ENCODE results near the gene QSER1.

DNA sequence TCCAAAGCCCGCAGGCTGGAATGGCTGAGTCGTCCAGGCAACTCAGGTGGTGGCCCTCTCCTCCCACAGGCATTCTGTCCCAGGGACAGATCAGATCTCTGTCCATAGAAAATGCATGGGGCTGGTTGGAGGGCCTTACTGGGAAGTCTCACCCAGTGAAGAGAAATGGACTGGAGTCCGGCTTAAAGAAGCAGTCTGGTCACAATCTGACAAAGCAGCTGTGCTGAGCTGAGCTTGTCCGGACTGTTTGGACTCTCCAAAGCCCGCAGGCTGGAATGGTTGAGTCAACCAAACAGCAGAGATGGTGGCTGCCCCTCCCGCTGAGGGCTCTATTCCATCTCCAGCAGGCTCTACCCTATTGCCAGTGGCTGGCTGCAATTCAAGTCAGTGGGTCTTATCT lies 108.7 kb downstream of the QSER1 start:
- TF ChIP-seq EZH2 (IDR thresholded peaks at IDR 0.05; ENCODE audit: low read length, missing control alignments): no peak
- TF ChIP-seq, protein P1, sequence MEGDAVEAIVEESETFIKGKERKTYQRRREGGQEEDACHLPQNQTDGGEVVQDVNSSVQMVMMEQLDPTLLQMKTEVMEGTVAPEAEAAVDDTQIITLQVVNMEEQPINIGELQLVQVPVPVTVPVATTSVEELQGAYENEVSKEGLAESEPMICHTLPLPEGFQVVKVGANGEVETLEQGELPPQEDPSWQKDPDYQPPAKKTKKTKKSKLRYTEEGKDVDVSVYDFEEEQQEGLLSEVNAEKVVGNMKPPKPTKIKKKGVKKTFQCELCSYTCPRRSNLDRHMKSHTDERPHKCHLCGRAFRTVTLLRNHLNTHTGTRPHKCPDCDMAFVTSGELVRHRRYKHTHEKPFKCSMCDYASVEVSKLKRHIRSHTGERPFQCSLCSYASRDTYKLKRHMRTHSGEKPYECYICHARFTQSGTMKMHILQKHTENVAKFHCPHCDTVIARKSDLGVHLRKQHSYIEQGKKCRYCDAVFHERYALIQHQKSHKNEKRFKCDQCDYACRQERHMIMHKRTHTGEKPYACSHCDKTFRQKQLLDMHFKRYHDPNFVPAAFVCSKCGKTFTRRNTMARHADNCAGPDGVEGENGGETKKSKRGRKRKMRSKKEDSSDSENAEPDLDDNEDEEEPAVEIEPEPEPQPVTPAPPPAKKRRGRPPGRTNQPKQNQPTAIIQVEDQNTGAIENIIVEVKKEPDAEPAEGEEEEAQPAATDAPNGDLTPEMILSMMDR (conservative IDR thresholded peaks at IDR 0.05 in 1 of 2, IDR thresholded peaks at IDR 0.05 in 1 of 2; ENCODE audit: low read depth in 1 of 2, low read length in 2 of 2): no peak
